SK-N-SH treated with all-trans-retinoic acid at 6 μM for 48 hours (cell line): Measurements from ENCODE around the gene PPP3CA.

Experiments
- ATAC-seq: fragments of 200-7000 bp; cut with Tn5 transposase; 3 replicates; pipeline ENCODE4 v1.9.1; 2020; ENCODE audit warnings: mild to moderate bottlenecking, moderate library complexity
- BACH2 ChIP-seq: fragments of 250-450 bp; sonication (Bioruptor Pico); IDR thresholded peaks from 2 replicates; pipeline ENCODE4 v1.9.0; 2021; ENCODE audit warnings: mild to moderate bottlenecking, borderline replicate concordance
- CREB5 ChIP-seq: fragments of 250-450 bp; sonication (Bioruptor Pico); IDR thresholded peaks from 2 replicates; pipeline ENCODE4 v1.5.1; 2020; ENCODE audit warnings: low read depth, mild to moderate bottlenecking, moderate library complexity
- CSDC2 ChIP-seq: fragments of 250-450 bp; sonication (Bioruptor Pico); IDR thresholded peaks from 2 replicates; pipeline ENCODE4 v1.5.0; 2020; ENCODE audit warnings: mild to moderate bottlenecking, moderate library complexity
- ESRRG ChIP-seq: fragments of 250-450 bp; sonication (Bioruptor Pico); IDR thresholded peaks from 2 replicates; pipeline ENCODE4 v1.6.1; 2021; ENCODE audit warnings: mild to moderate bottlenecking
- GLIS3 ChIP-seq: fragments of 250-450 bp; sonication (Bioruptor Pico); IDR thresholded peaks from 2 replicates; pipeline ENCODE4 v1.5.0; 2020; ENCODE audit warnings: mild to moderate bottlenecking, moderate library complexity
- ISL1 ChIP-seq: fragments of 250-450 bp; sonication (Bioruptor Pico); IDR thresholded peaks from 2 replicates; pipeline ENCODE4 v2.1.2; 2022; ENCODE audit warnings: mild to moderate bottlenecking, moderate library complexity
- OSR1 ChIP-seq: fragments of 250-450 bp; sonication (Bioruptor Pico); IDR thresholded peaks from 2 replicates; pipeline ENCODE4 v1.8.0; 2022; ENCODE audit warnings: moderate library complexity, mild to moderate bottlenecking, inconsistent platforms
- PATZ1 ChIP-seq: fragments of 250-450 bp; sonication (Bioruptor Pico); IDR thresholded peaks from 2 replicates; pipeline ENCODE4 v1.8.0; 2020; ENCODE audit warnings: mild to moderate bottlenecking, moderate library complexity, borderline replicate concordance
- POU6F1 ChIP-seq: fragments of 250-450 bp; sonication (Bioruptor Pico); IDR thresholded peaks from 2 replicates; pipeline ENCODE4 v1.8.0; 2021; ENCODE audit warnings: low read depth, mild to moderate bottlenecking, moderate library complexity, borderline replicate concordance
- PPARA ChIP-seq: fragments of 250-450 bp; sonication (Bioruptor Pico); IDR thresholded peaks from 2 replicates; pipeline ENCODE4 v1.5.0; 2020; ENCODE audit warnings: mild to moderate bottlenecking, borderline replicate concordance
- RARB ChIP-seq: fragments of 250-450 bp; sonication (Bioruptor Pico); IDR thresholded peaks from 2 replicates; pipeline ENCODE4 v1.8.0; 2021; ENCODE audit warnings: mild to moderate bottlenecking, moderate library complexity
- SNAI2 ChIP-seq: fragments of 250-450 bp; sonication (Bioruptor Pico); IDR thresholded peaks from 2 replicates; pipeline ENCODE4 v1.5.0; 2020; ENCODE audit warnings: mild to moderate bottlenecking, moderate library complexity
- TCF4 ChIP-seq: fragments of 250-450 bp; sonication (Bioruptor Pico); IDR thresholded peaks from 2 replicates; pipeline ENCODE4 v1.8.0; 2021; ENCODE audit warnings: mild to moderate bottlenecking, moderate library complexity, borderline replicate concordance
- TOX ChIP-seq: fragments of 250-450 bp; sonication (Bioruptor Pico); IDR thresholded peaks from 2 replicates; pipeline ENCODE4 v1.8.0; 2021; ENCODE audit warnings: mild to moderate bottlenecking, moderate library complexity, borderline replicate concordance
- TSHZ2 ChIP-seq: fragments of 250-450 bp; sonication (Bioruptor Pico); IDR thresholded peaks from 2 replicates; pipeline ENCODE4 v1.5.0; 2020; ENCODE audit warnings: mild to moderate bottlenecking, moderate library complexity
- ZC3H10 ChIP-seq: fragments of 250-450 bp; sonication (Bioruptor Pico); IDR thresholded peaks from 2 replicates; pipeline ENCODE4 v1.5.1; 2021; ENCODE audit warnings: mild to moderate bottlenecking, moderate library complexity
- ZFP3 ChIP-seq: fragments of 250-450 bp; sonication (Bioruptor Pico); IDR thresholded peaks from 2 replicates; pipeline ENCODE4 v1.5.0; 2020; ENCODE audit warnings: mild to moderate bottlenecking, moderate library complexity
- ZFP30 ChIP-seq: fragments of 450-650 bp; formaldehyde crosslinking; IDR thresholded peaks from 2 replicates; pipeline ENCODE4 v1.5.0; 2022; ENCODE audit warnings: mild to moderate bottlenecking, moderate library complexity
- ZNF565 ChIP-seq: fragments of 450-650 bp; formaldehyde crosslinking; conservative IDR thresholded peaks from 2 replicates; pipeline ENCODE4 v1.5.0; 2020; ENCODE audit warnings: low read depth, mild to moderate bottlenecking, moderate library complexity
- ZNF70 ChIP-seq: fragments of 450-650 bp; formaldehyde crosslinking; IDR thresholded peaks from 2 replicates; pipeline ENCODE4 v1.5.0; 2020; ENCODE audit warnings: mild to moderate bottlenecking, moderate library complexity
- ZNF8 ChIP-seq: fragments of 450-650 bp; formaldehyde crosslinking; IDR thresholded peaks from 2 replicates; pipeline ENCODE4 v1.5.0; 2020; ENCODE audit warnings: mild to moderate bottlenecking, moderate library complexity

The PPP3CA gene

GRCh38 chr4:101155945-101156344 is 191.4 kb downstream of the PPP3CA start:
- peak; percentile 9; the same call in 1 of the 3 replicates for ATAC-seq
- TF ChIP-seq ESRRG (CRISPR knock-in tag), result no peak
- no peak for TF ChIP-seq TOX (CRISPR knock-in tag)
- no peak for TF ChIP-seq CSDC2 (CRISPR knock-in tag)
- TF ChIP-seq ZFP30, result no peak
- no peak for TF ChIP-seq PPARA (CRISPR knock-in tag)
- no peak for TF ChIP-seq TCF4 (CRISPR knock-in tag)
- no peak for TF ChIP-seq POU6F1 (CRISPR knock-in tag)
- no peak for TF ChIP-seq GLIS3 (CRISPR knock-in tag)
- TF ChIP-seq ZFP3, result no peak
- no peak for TF ChIP-seq BACH2 (CRISPR knock-in tag)
- TF ChIP-seq, all 23 proteins: peak for 0

GRCh38 chr4:101155368-101155767 is 192.0 kb downstream of the PPP3CA start:
- ATAC-seq, result peak; percentile 60
- TF ChIP-seq GLIS3 (CRISPR knock-in tag), result no peak
- peak; percentile 64; the same call in 1 of the 2 replicates for TF ChIP-seq ZC3H10 (CRISPR knock-in tag)
- TF ChIP-seq BACH2 (CRISPR knock-in tag), result no peak
- peak; percentile 10; the same call in 1 of the 2 replicates for TF ChIP-seq ISL1 (CRISPR knock-in tag)
- TF ChIP-seq ZFP30, result no peak

- no peak for ATAC-seq
- TF ChIP-seq CSDC2 (CRISPR knock-in tag), result no peak
- no peak for TF ChIP-seq SNAI2
- no peak for TF ChIP-seq ZNF565 (CRISPR knock-in tag)
- TF ChIP-seq PPARA (CRISPR knock-in tag), result no peak
- TF ChIP-seq ZC3H10 (CRISPR knock-in tag), result no peak
- no peak for TF ChIP-seq RARB (CRISPR knock-in tag)
- TF ChIP-seq ZNF8 (CRISPR knock-in tag), result no peak
- TF ChIP-seq TSHZ2 (CRISPR knock-in tag), result no peak
- no peak for TF ChIP-seq ZFP30
- TF ChIP-seq TCF4 (CRISPR knock-in tag), result no peak
- TF ChIP-seq CREB5 (CRISPR knock-in tag), result no peak
- no peak for TF ChIP-seq ESRRG (CRISPR knock-in tag)
- TF ChIP-seq ZNF70, result no peak
- no peak for TF ChIP-seq ISL1 (CRISPR knock-in tag)
- no peak for TF ChIP-seq GLIS3 (CRISPR knock-in tag)
- TF ChIP-seq TOX (CRISPR knock-in tag), result no peak
- no peak for TF ChIP-seq OSR1 (CRISPR knock-in tag)
- TF ChIP-seq ZFP3, result no peak
- no peak for TF ChIP-seq POU6F1 (CRISPR knock-in tag)
- no peak for TF ChIP-seq BACH2 (CRISPR knock-in tag)
- TF ChIP-seq, all 23 proteins: peak for 0
Measured at GRCh38 chr4:101153653-101154052, 193.7 kb downstream of the PPP3CA start.

- ATAC-seq, result no peak
- no peak for TF ChIP-seq CREB5 (CRISPR knock-in tag)
- no peak for TF ChIP-seq ZNF8 (CRISPR knock-in tag)
- TF ChIP-seq OSR1 (CRISPR knock-in tag), result no peak
- TF ChIP-seq BACH2 (CRISPR knock-in tag), result no peak
- no peak for TF ChIP-seq TSHZ2 (CRISPR knock-in tag)
- TF ChIP-seq SNAI2, result no peak
- no peak for TF ChIP-seq PATZ1
- TF ChIP-seq ZNF70, result no peak
Measured at GRCh38 chr4:101152521-101152920, 194.8 kb downstream of the PPP3CA start.
